ENCODE measurements around the gene SPRY1. TPM values are rescaled to one million over a fixed set of nuclear protein-coding genes. Genes with fewer than 3 reads are reported as not detected.

The SPRY1 gene
- total RNA-seq, 2 experiments from 2014 or later = 46.3 to 51.3 TPM

DNA sequence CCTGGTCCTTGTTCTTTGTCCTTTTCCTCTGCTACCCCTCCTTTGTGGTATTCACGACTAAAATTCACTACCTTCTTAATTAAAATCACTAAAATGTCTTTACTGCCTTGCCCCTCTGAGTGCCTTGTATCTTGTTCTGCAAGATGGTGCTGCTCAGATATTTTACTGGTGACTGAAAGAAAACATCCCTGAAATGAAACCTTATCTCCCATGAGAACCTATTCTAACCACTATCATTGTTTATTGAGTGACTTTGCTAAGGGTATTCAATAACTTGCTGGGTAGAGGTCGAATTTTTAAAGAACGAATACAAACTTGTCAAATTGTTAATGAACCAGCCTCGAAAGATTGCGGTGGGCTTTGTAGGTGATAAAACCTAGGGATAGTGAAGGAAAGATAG is 52.8 kb downstream of the SPRY1 start:
- Mint-ChIP-seq H3K4me3 (peak overlapping the region; percentile 69), H3K9me3 (no peaks in the 10 kb centered on the region), H3K36me3 (peaks cover 6% of the 10 kb centered on the region), H3K27me3 (no peaks in the 10 kb centered on the region), H3K4me1 (peaks cover 34% of the 10 kb centered on the region), H3K27ac (peak overlapping the region; percentile 37)
- POLR2A ChIA-PET = interaction anchor here (1.4 kb wide), 1 partner anchor 30 kb away, joined by 4 read pairs; no protein-coding TSS in a partner anchor
- DNase-seq (no peak), ATAC-seq (ENCODE audit: low read depth) (no peak)

DNA sequence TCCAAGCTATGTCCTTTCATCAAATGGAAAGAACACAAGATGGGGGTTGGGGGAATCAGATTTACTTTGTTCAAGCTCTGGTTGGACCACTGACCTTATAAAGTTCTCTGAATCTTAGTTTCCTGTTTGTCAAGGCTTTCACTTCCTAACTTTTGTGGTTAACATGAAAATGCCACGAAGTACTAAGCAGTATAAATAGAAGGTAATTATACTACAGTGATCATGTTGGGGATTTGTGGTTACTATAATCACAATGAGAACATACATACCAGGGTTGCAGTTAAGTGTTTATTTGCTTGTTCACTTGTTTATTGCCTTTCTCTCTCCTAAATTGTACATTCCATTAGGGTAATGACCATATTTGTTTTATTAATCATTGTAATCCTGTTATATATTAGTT is 53.2 kb downstream of the SPRY1 start:
- ATAC-seq (ENCODE audit: low read depth) (peak; percentile 72), DNase-seq (no peak)
- Mint-ChIP-seq H3K4me1 (peaks cover 34% of the 10 kb centered on the region), H3K9me3 (no peaks in the 10 kb centered on the region), H3K27me3 (no peaks in the 10 kb centered on the region), H3K36me3 (peaks cover 6% of the 10 kb centered on the region), H3K4me3 (peak overlapping the region; percentile 69), H3K27ac (peak overlapping the region; percentile 76)
- POLR2A ChIA-PET = interaction anchor here (1.0 to 1.4 kb wide), 2 partner anchors 31 to 53 kb away, joined by 4 read pairs; partner anchors contain the start of gene SPRY1

DNA sequence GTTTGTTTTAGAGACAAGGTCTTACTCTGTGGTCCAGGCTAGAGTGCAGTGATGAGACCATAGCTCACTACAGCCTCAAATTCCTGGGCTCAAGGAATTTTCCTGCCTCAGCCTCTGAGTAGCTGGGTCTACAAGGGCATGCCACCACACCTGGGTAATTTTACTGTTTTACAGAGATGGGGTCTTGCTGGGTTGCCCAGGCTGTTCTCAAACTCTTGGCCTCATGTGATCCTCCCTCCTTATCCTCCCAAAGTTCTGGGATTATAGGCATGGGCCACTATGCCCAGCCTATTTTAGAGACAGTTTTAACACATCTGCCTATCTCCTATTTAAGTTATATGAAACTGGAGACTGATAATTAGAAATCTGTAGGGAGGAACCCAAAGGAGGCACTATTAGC is 53.8 kb downstream of the SPRY1 start:
- DNase-seq (no peak), ATAC-seq (ENCODE audit: low read depth) (no peak)
- H3K27me3 Mint-ChIP-seq = no peaks in the 10 kb centered on the region
- POLR2A ChIA-PET = interaction anchor here (1.0 to 1.7 kb wide), 4 partner anchors 27 to 53 kb away, joined by 4 read pairs; partner anchors contain the start of gene SPRY1
- H3K36me3 Mint-ChIP-seq = peaks cover 8% of the 10 kb centered on the region
- H3K4me3 Mint-ChIP-seq = no peak overlapping the region
- H3K27ac Mint-ChIP-seq = no peak overlapping the region
- peaks cover 2% of the 10 kb centered on the region for H3K9me3 Mint-ChIP-seq
- peaks cover 37% of the 10 kb centered on the region for H3K4me1 Mint-ChIP-seq

DNA sequence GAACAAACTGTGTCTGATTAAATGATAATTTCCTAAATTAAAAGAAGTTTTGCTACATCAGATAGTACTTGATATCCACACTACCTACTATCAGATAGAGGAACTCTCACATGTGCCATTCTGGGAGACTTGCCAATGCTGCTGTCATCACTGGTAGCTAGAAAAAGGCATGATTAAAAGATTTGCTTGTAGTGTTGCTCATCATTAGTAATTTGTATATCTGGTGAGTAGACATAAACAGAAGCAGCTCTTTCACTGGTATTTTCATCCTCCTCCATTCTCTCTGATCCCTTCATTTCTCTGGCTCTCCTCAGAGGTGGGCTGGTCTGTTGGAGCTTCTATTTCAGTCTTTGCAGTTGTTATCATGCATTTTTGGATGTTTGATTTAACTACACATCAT is 56.0 kb downstream of the SPRY1 start:
- no peak for DNase-seq
- Mint-ChIP-seq H3K36me3 (peaks cover 15% of the 10 kb centered on the region), H3K4me3 (no peak overlapping the region), H3K9me3 (peaks cover 4% of the 10 kb centered on the region), H3K27me3 (no peaks in the 10 kb centered on the region), H3K27ac (peak overlapping the region; percentile 8), H3K4me1 (peaks cover 32% of the 10 kb centered on the region)
- ATAC-seq (ENCODE audit: low read depth) = no peak
- POLR2A ChIA-PET = interaction anchor here (0.9 to 1.1 kb wide), 2 partner anchors 9 to 53 kb away, joined by 3 to 5 read pairs; no protein-coding TSS in a partner anchor

DNA sequence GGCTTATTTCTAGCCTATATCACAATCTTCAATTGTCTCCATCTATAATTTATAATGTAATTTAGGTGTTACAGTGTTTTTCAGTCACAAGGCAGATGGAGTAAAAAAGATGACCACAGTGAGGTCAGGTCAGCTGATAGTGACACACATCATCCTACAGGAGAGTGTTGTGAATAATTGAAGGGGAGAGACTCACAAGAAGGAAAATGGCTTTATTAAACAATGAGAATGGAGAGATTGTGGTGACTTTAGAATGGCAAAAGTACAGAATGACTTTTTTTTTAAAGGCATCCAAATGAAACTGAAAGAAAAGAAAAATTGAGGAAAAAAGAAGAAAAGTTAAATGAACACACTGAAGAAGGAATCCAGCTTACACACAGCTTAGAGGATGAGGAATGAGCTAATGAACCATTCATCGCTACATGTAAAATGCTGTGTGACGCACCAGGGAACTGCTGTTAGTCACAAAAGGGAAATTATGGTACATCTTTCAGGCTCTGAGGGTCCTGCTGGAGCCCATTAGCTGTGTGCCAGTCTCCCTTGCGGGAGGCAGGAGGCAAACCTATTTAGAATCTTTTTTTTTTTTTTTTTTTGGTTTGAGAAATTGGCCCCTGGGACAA is 56.6 kb downstream of the SPRY1 start:
- H3K4me1 Mint-ChIP-seq = peaks cover 32% of the 10 kb centered on the region
- POLR2A ChIA-PET = interaction anchor here (0.7 to 1.1 kb wide), 4 partner anchors 9 to 54 kb away, joined by 3 to 5 read pairs (median 4); no protein-coding TSS in a partner anchor
- no peak overlapping the region for H3K27ac Mint-ChIP-seq
- peaks cover 15% of the 10 kb centered on the region for H3K36me3 Mint-ChIP-seq
- H3K4me3 Mint-ChIP-seq = no peak overlapping the region
- no peak for DNase-seq
- H3K9me3 Mint-ChIP-seq = peaks cover 4% of the 10 kb centered on the region
- H3K27me3 Mint-ChIP-seq = no peaks in the 10 kb centered on the region
- ATAC-seq (ENCODE audit: low read depth) = no peak

All from activated naive CD8-positive, alpha-beta T cell treated with anti-CD3 and anti-CD28 coated beads, Interleukin-2, amount 10 ng/mL, durations not matched to agents 7 days and 5 days (primary cell).